ENCODE results near the gene SNIP1.
"Not testable (repeated sequence)": the region's sequence is repeated elsewhere in the genome, so short reads cannot be mapped to it uniquely, and the experiment has no call there.

The SNIP1 gene

DNA sequence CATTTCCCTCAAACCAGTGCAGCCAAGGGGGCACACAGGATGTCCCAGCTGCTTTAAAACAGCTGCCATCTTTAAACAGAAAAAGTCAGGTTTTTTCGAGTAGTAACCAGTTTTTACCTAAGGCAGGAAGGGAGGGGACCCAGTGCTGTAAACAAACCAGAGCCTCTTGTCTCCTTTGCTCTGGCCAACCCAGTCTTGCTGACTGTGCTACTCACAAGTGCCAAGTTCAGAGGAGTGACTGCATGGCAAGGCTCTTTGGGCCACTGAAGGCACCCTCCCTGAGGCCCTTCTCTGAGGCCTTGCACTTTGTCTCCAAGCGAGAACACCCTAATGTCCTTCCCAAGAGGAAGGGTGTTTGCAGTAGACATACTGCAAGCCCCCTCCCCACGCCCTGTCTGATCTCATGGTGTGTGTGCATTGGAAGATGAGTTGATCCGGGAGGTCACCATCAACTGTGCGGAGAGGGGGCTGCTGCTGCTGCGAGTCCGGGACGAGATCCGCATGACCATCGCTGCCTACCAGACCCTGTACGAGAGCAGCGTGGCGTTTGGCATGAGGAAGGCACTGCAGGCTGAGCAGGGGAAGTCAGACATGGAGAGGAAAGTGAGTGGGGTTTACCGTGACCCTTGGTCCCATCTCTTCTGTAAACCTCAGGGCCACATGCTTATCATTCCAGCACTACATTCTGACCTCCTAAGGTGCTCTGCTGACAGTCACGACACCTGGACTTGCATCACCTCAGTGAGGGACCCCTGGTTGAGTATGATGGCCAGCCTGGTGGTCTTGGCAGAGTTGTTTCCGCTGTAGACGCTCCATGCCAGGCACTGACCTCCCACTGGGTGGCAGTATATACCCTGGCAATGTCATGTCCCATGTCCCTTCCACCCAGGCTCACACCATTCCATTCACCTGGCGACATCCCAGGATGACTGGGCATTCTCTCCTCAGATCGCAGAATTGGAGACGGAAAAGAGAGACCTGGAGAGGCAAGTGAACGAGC lies 7.3 kb upstream of the SNIP1 start:
- H3K4me1 ChIP-seq: peaks cover 0 to 12% (median 0%) of the 10 kb centered on the region in 10 experiments; a peak in 3 of 20 replicates
- no peaks in the 10 kb centered on the region for H3K27me3 ChIP-seq
- no peak overlapping the region for H3K27ac ChIP-seq
- H3K36me3 ChIP-seq: peaks cover 37 to 53% (median 46%) of the 10 kb centered on the region in 11 experiments
- H3K4me2 ChIP-seq: no peak overlapping the region
- H3K9ac ChIP-seq: no peak overlapping the region
- H4K20me1 ChIP-seq: peaks cover 0 to 22% (median 0%) of the 10 kb centered on the region in 11 experiments; a peak in 4 of 22 replicates
- TF ChIP-seq Cebpa-rat (IDR thresholded peaks at IDR 0.05): no peak
- no peak overlapping the region for H3K4me3 ChIP-seq
- H3K9me3 ChIP-seq (replicated peaks in 1 of 11): no peaks in the 10 kb centered on the region

DNA sequence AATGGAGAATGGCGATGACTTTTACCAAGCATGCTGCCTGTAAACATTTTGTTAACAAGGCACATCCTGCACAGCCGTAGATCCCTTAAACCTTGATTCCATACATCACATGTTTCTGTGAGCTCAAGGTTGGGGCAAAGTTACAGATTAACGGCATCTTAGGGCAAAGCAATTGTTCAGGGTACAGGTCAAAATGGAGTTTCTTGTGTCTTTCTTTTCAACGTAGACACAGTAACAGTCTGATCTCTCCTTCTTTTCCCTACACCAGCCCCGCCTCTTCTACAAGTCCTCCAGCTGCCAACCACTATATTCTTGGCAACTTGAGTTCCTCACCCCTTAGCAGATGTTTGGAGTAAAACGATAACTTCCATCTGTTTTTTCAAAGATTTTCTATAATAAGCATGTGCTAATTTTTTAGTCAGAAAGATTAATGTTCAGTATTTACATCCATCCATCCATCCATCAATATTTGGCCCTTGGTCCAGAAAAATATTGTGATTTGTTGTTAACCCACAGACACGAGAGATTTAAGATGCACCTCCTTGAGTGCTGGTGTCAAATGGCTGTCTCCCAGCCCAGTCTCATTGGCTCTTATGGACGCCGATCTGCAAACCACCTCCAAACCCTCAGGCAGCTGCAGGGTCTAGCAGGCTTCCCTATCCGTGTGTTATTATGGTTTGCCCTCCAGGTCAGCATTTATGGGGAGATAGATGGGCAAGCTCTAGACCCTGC lies 6.5 kb upstream of the SNIP1 start:
- no peak overlapping the region for H3K4me2 ChIP-seq

DNA sequence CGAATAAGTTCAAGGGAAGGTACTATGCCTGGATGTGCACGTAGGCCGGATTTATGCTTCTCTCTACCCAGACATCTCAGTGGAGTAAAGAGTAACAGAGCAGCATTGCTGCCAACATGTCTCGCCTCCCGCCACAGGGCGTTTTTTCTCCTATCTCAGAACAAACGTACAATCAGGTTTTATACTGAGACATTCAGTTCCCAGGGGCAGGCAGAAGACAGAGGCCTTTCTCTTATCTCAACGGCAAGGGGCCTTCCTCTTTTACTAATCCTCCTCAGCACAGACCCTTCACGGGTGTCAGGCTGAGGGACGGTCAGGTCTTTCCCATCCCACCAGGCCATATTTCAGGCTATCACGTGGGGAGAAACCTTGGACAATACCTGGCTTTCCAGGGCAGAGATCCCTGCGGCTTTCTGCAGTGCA lies 5.9 kb upstream of the SNIP1 start:
- H3K27ac ChIP-seq: not testable (repeated sequence)

More for the DNA sequence above, 6.5 kb upstream of the SNIP1 start:
- H3K9me3 ChIP-seq (replicated peaks in 1 of 11): no peaks in the 10 kb centered on the region
- peaks cover 28 to 45% (median 37%) of the 10 kb centered on the region in 11 experiments for H3K36me3 ChIP-seq
- H4K20me1 ChIP-seq: peaks cover 0 to 18% (median 0%) of the 10 kb centered on the region in 11 experiments; a peak in 4 of 22 replicates
- H3K4me1 ChIP-seq: peaks cover 0 to 12% (median 0%) of the 10 kb centered on the region in 10 experiments; a peak in 3 of 20 replicates
- H3K9ac ChIP-seq: no peak overlapping the region
- no peak overlapping the region for H3K4me3 ChIP-seq
- TF ChIP-seq Cebpa-rat (IDR thresholded peaks at IDR 0.05): no peak
- no peaks in the 10 kb centered on the region for H3K27me3 ChIP-seq
- H3K27ac ChIP-seq: no peak overlapping the region

DNA sequence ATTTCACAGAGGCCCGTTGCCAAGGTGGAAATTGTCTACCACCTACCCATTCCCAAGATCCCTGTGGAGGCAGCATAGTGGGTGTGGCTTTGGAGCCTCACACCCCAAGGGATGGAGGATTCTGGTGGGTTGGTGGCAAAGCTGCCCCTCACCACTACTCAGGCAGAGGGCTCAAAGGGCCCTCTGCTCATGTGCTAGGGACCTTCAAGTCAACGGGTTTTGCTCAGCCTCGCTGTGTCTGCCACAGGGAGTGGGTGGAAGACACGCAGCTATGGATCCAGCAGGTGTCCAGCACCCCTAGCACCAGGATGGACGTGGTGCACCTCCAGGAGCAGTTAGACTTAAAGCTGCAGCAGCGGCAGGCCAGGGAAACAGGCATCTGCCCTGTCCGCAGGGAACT lies 5.0 kb upstream of the SNIP1 start:
- no peaks in the 10 kb centered on the region for H3K27me3 ChIP-seq
- no peak overlapping the region for H3K4me3 ChIP-seq
- peaks cover 0 to 13% (median 0%) of the 10 kb centered on the region in 11 experiments; a peak in 3 of 22 replicates for H4K20me1 ChIP-seq
- peaks cover 0 to 10% (median 5%) of the 10 kb centered on the region in 11 experiments; a peak in 10 of 22 replicates for H3K9me3 ChIP-seq (replicated peaks in 1 of 11)
- TF ChIP-seq Cebpa-rat (IDR thresholded peaks at IDR 0.05): no peak
- no peak overlapping the region for H3K4me2 ChIP-seq
- H3K9ac ChIP-seq: peak overlapping the region in 1 of 11 experiments; percentile 17; a peak in 1 of 22 replicates
- no peak overlapping the region for H3K27ac ChIP-seq
- peaks cover 14 to 30% (median 24%) of the 10 kb centered on the region in 11 experiments; a peak in 21 of 22 replicates for H3K36me3 ChIP-seq
- H3K4me1 ChIP-seq: peaks cover 0 to 12% (median 0%) of the 10 kb centered on the region in 10 experiments; a peak in 3 of 20 replicates

More for the DNA sequence above, 5.9 kb upstream of the SNIP1 start:
- not testable (repeated sequence) for H3K9ac ChIP-seq; H3K4me3 ChIP-seq; H3K9me3 ChIP-seq (replicated peaks in 1 of 11); H3K4me2 ChIP-seq; H3K27me3 ChIP-seq
- Histone ChIP-seq H4K20me1 (peaks cover 0 to 13% (median 0%) of the 10 kb centered on the region in 11 experiments; a peak in 3 of 22 replicates), H3K4me1 (peaks cover 0 to 12% (median 0%) of the 10 kb centered on the region in 10 experiments; a peak in 3 of 20 replicates), H3K36me3 (peaks cover 22 to 39% (median 31%) of the 10 kb centered on the region in 11 experiments)

DNA sequence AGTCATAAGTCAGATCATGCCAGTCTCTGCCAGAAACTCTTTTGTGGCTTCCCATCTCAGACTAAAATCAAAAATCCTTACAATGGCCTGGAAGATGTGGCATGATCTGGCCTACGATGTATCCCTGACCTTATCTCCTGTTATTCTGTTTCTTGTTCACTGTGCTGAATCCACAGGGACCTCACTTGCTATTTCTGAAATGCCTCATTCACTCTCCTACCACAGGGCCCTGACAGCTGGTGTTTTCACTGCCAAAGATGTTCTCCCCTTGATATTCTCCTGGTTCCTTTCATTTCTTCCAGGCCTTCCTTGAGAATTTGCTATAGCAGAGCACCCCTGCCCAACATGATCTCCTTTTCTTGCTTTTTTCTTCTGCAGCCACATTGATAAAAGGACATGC lies 4.3 kb upstream of the SNIP1 start:
- peaks cover 0 to 14% (median 2%) of the 10 kb centered on the region in 10 experiments; a peak in 14 of 20 replicates for H3K4me1 ChIP-seq
- H3K9ac ChIP-seq: peak overlapping the region in 1 of 11 experiments; percentile 21; a peak in 1 of 22 replicates
- peaks cover 13 to 23% (median 17%) of the 10 kb centered on the region in 11 experiments; a peak in 20 of 22 replicates for H3K36me3 ChIP-seq
- TF ChIP-seq Cebpa-rat (IDR thresholded peaks at IDR 0.05): no peak
- peaks cover 0 to 10% (median 5%) of the 10 kb centered on the region in 11 experiments; a peak in 10 of 22 replicates for H3K9me3 ChIP-seq (replicated peaks in 1 of 11)
- no peak overlapping the region for H3K4me2 ChIP-seq
- H3K4me3 ChIP-seq: no peak overlapping the region
- H4K20me1 ChIP-seq: peaks cover 0 to 15% (median 3%) of the 10 kb centered on the region in 11 experiments; a peak in 10 of 22 replicates
- no peak overlapping the region for H3K27ac ChIP-seq
- no peaks in the 10 kb centered on the region for H3K27me3 ChIP-seq

DNA sequence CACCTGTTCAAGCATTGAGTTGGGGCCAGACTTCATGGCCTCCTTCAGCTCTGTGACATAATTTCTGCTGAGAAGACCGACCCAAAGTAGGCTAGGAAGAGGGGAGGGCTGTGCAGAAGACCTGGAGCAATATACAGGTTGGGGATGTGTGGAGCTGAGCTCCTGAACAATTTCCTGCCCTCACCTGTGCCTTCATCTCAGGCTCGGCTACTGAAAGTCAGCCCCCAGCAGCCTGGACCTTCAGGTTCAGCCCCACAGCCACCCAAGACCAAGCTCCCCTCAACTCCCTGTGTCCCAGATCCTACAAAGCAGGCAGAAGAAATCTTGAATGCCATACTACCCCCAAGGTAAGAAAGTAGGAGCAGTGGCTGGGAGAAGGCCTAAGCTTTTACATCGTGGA lies 3.3 kb upstream of the SNIP1 start:
- Histone ChIP-seq H3K4me1 (peaks cover 10 to 24% (median 12%) of the 10 kb centered on the region in 10 experiments), H3K4me3 (no peak overlapping the region), H4K20me1 (peaks cover 0 to 20% (median 12%) of the 10 kb centered on the region in 11 experiments; a peak in 15 of 22 replicates), H3K27me3 (no peaks in the 10 kb centered on the region), H3K4me2 (no peak overlapping the region), H3K9ac (no peak overlapping the region), H3K36me3 (peaks cover 8 to 20% (median 13%) of the 10 kb centered on the region in 11 experiments), H3K9me3 (replicated peaks in 1 of 11) (peaks cover 0 to 10% (median 5%) of the 10 kb centered on the region in 11 experiments; a peak in 10 of 22 replicates), H3K27ac (no peak overlapping the region)
- no peak for TF ChIP-seq Cebpa-rat (IDR thresholded peaks at IDR 0.05)

DNA sequence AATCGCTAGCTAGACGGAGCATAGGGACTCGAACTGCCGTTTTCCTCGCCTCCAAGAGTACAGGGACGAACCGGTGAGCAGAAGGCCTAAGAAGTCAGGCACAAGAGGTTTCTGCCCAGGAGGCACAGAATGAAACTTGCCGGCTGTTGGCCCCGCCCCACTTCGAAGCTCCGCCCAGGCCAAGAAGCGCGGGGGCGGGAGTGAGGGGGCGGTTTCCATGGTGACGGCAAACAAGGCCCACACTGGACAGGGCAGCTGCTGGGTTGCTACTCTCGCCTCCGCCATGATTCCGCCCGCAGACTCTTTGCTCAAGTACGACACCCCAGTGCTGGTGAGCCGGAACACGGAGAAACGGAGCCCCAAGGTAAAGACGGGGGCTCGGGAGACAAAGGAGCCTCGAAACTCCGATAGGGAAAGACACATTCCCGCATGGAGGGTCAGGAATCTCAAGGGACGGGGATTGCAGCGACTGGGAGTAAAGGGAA lies 2.7 kb upstream of the SNIP1 start, which contains the start of gene DNALI1:
TSS of gene DNALI1 (plus strand) at position 229 of the 485 bp plus-strand sequence. CDS start at position 284, 55 bp downstream.
- Histone ChIP-seq H3K27me3 (no peaks in the 10 kb centered on the region), H3K4me2 (peak within 1 kb of the TSS in 1 of 11 experiments; percentile 19; a peak in 1 of 22 replicates), H3K36me3 (peaks cover 10 to 20% (median 13%) of the 10 kb centered on the region in 11 experiments; a peak in 21 of 22 replicates), H3K4me1 (peaks cover 15 to 28% (median 17%) of the 10 kb centered on the region in 10 experiments), H3K4me3 (no peak within 1 kb of the TSS), H4K20me1 (peaks cover 0 to 22% (median 19%) of the 10 kb centered on the region in 11 experiments; a peak in 15 of 22 replicates), H3K9ac (no peak within 1 kb of the TSS), H3K27ac (no peak within 1 kb of the TSS), H3K9me3 (replicated peaks in 1 of 11) (peaks cover 0 to 10% (median 5%) of the 10 kb centered on the region in 11 experiments; a peak in 10 of 22 replicates)
- TF ChIP-seq Cebpa-rat (IDR thresholded peaks at IDR 0.05): no peak

DNA sequence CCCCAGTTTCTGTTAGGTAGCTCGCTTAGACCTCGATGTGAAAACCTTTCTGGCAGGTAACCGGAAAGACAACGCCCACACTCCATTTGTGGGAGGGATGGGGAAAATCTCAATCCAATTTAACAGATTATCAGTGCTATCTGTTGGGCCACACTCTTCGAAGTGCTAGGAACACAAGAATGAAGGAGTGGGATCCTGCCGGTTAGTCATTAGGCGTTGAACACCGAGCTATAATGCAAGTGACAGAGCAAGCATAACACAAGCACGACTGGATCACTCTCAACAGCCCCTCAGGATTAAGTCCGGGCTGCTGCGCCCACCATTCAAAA lies 531 bp downstream of the SNIP1 start:
- Histone ChIP-seq H3K4me3 (peak overlapping the region; percentile 77 to 100 (median 96)), H3K27me3 (no peaks in the 10 kb centered on the region), H3K36me3 (peaks cover 40 to 46% (median 42%) of the 10 kb centered on the region in 11 experiments), H3K9ac (peak overlapping the region; percentile 83 to 98 (median 94)), H3K4me2 (peak overlapping the region; percentile 88 to 99 (median 95)), H3K9me3 (replicated peaks in 1 of 11) (peaks cover 0 to 10% (median 5%) of the 10 kb centered on the region in 11 experiments; a peak in 10 of 22 replicates), H3K4me1 (peaks cover 15 to 34% (median 25%) of the 10 kb centered on the region in 10 experiments), H4K20me1 (peaks cover 3 to 53% (median 40%) of the 10 kb centered on the region in 11 experiments; a peak in 18 of 22 replicates), H3K27ac (peak overlapping the region; percentile 79 to 95 (median 90))
- TF ChIP-seq Cebpa-rat (IDR thresholded peaks at IDR 0.05): no peak

All from BLaER1 treated with 17β-estradiol and CSF1 and Interleukin-3, amounts not matched to agents 10 nM and 100 nM (cell line).